GM12878 (cell line): ENCODE data around the gene ZBTB44. TPM values are rescaled to one million over a fixed set of nuclear protein-coding genes. Genes with fewer than 3 reads are reported as not detected.

ENCODE experiments used
- BCL11A ChIP-seq: IDR thresholded peaks from 2 replicates; pipeline ENCODE4 v1.6.1; 2011; ENCODE audit warnings: low read depth, low read length
- BMI1 ChIP-seq: fragments of 450-650 bp; IDR thresholded peaks from 2 replicates; pipeline ENCODE4 v1.6.1; 2016; ENCODE audit warnings: mild to moderate bottlenecking, moderate library complexity, borderline replicate concordance
- EED ChIP-seq: sonication (generic); IDR thresholded peaks from 2 replicates; pipeline ENCODE4 v1.6.1; 2016; ENCODE audit warnings: antibody characterized with exemption, low read depth
- EP300 ChIP-seq, 2 experiments: fragments of 150-350 bp in 1 of 2; IDR thresholded peaks; 2 replicates each; pipeline ENCODE4 v1.6.1; 2011 to 2012; ENCODE audit warnings: low read depth in 2 of 2, low read length in 2 of 2, borderline replicate concordance in 1 of 2, improper control_type of control experiment in 1 of 2, inconsistent platforms in 1 of 2; ENCODE audit not compliant: control insufficient read depth in 1 of 2
- ESRRA ChIP-seq: IDR thresholded peaks from 2 replicates; pipeline ENCODE4 v1.6.1; 2012; ENCODE audit warnings: mild to moderate bottlenecking, low read length, improper control_type of control experiment
- ETV6 ChIP-seq, 2 experiments: fragments of 450-650 bp in 1 of 2; IDR thresholded peaks in 1 of 2; conservative IDR thresholded peaks in 1 of 2; 2 replicates each; pipeline ENCODE4 v1.6.1; 2014; ENCODE audit warnings: antibody characterized with exemption in 1 of 2, borderline replicate concordance in 1 of 2, low read depth in 1 of 2, mild to moderate bottlenecking in 1 of 2, moderate library complexity in 1 of 2
- FOS ChIP-seq: IDR thresholded peaks from 3 replicates; pipeline ENCODE4 v1.6.1; 2011; ENCODE audit warnings: borderline replicate concordance; ENCODE audit not compliant: insufficient read length; ENCODE audit errors: extremely low read depth
- GABPA ChIP-seq: IDR thresholded peaks from 2 replicates; pipeline ENCODE4 v1.6.1; 2014; ENCODE audit warnings: antibody characterized with exemption, low read depth, mild to moderate bottlenecking, inconsistent platforms
- HCFC1 ChIP-seq: fragments of 150-350 bp; IDR thresholded peaks from 2 replicates; pipeline ENCODE4 v1.6.1; 2014; ENCODE audit warnings: low read length
- IKZF1 ChIP-seq: fragments of 450-650 bp; conservative IDR thresholded peaks from 2 replicates; pipeline ENCODE4 v1.6.1; 2017; ENCODE audit warnings: antibody characterized with exemption, mild to moderate bottlenecking
- IRF3 ChIP-seq: fragments of 450-650 bp; IDR thresholded peaks from 2 replicates; pipeline ENCODE4 v1.6.1; 2014; ENCODE audit warnings: mild to moderate bottlenecking
- JUND ChIP-seq: IDR thresholded peaks from 2 replicates; pipeline ENCODE4 v1.6.1; 2012; ENCODE audit warnings: low read depth, mild to moderate bottlenecking, low read length, improper control_type of control experiment, moderate library complexity
- LARP7 ChIP-seq: fragments of 450-650 bp; IDR thresholded peaks from 2 replicates; pipeline ENCODE4 v1.6.1; 2017; ENCODE audit warnings: mild to moderate bottlenecking
- MTA3 ChIP-seq: IDR thresholded peaks from 2 replicates; pipeline ENCODE4 v1.6.1; 2012; ENCODE audit warnings: low read length, inconsistent platforms, borderline replicate concordance
- MXI1 ChIP-seq: fragments of 150-350 bp; IDR thresholded peaks from 2 replicates; pipeline ENCODE4 v1.6.1; 2011; ENCODE audit warnings: low read depth, mild to moderate bottlenecking, inconsistent platforms, low read length, improper control_type of control experiment
- MYC ChIP-seq: IDR thresholded peaks from 2 replicates; pipeline ENCODE4 v1.6.1; 2011; ENCODE audit warnings: mild to moderate bottlenecking, low read length, moderate library complexity, inconsistent platforms; ENCODE audit not compliant: insufficient read depth, insufficient replicate concordance, insufficient read length, severe bottlenecking
- NFIC ChIP-seq: IDR thresholded peaks from 2 replicates; pipeline ENCODE4 v1.6.1; 2012; ENCODE audit warnings: low read depth, mild to moderate bottlenecking, inconsistent platforms, low read length, moderate library complexity
- NFXL1 ChIP-seq: fragments of 450-650 bp; IDR thresholded peaks from 2 replicates; pipeline ENCODE4 v1.6.1; 2017; ENCODE audit warnings: antibody characterized with exemption, mild to moderate bottlenecking, borderline replicate concordance
- NFYA ChIP-seq: IDR thresholded peaks from 2 replicates; pipeline ENCODE4 v1.6.1; 2011; ENCODE audit warnings: low read depth, mild to moderate bottlenecking, low read length, improper control_type of control experiment, borderline replicate concordance
- NR2C1 ChIP-seq: fragments of 450-650 bp; IDR thresholded peaks from 2 replicates; pipeline ENCODE4 v1.6.1; 2017; ENCODE audit warnings: antibody characterized with exemption, mild to moderate bottlenecking, moderate library complexity
- NR2F1 ChIP-seq: fragments of 450-650 bp; conservative IDR thresholded peaks from 2 replicates; pipeline ENCODE4 v1.6.1; 2017; ENCODE audit warnings: mild to moderate bottlenecking
- PAX5 ChIP-seq: IDR thresholded peaks from 2 replicates; pipeline ENCODE4 v1.6.1; 2011; ENCODE audit warnings: low read depth, low read length, borderline replicate concordance
- POLR2AphosphoS2 ChIP-seq: IDR thresholded peaks from 2 replicates; pipeline ENCODE4 v1.6.1; 2011; ENCODE audit warnings: low read depth, mild to moderate bottlenecking, low read length, improper control_type of control experiment, moderate library complexity
- POU2F2 ChIP-seq: IDR thresholded peaks from 3 replicates; pipeline ENCODE4 v1.6.1; 2011; ENCODE audit warnings: low read depth, mild to moderate bottlenecking, low read length, borderline replicate concordance
- RAD51 ChIP-seq: fragments of 450-650 bp; IDR thresholded peaks from 2 replicates; pipeline ENCODE4 v1.6.1; 2016; ENCODE audit warnings: moderate library complexity, mild to moderate bottlenecking, inconsistent platforms
- SMAD1 ChIP-seq: fragments of 450-650 bp; IDR thresholded peaks from 2 replicates; pipeline ENCODE4 v1.6.1; 2018; ENCODE audit warnings: mild to moderate bottlenecking, low read depth; ENCODE audit not compliant: partially characterized antibody
- SP1 ChIP-seq: IDR thresholded peaks from one replicate; pipeline ENCODE4 v1.6.1; 2011; ENCODE audit warnings: low read depth, low read length
- TAF1 ChIP-seq: IDR thresholded peaks from 2 replicates; pipeline ENCODE4 v1.6.1; 2011; ENCODE audit warnings: mild to moderate bottlenecking, low read depth, low read length, borderline replicate concordance
- polyA plus RNA-seq, 11 experiments: library from polyadenylated mRNA; depleted of rRNA in 4 of 11; unstranded in 6 of 11; stranded (reverse) in 5 of 11; fragments of >200 nt; fragmentation: Nextera tagmentation in 4 of 11; fragmentation: Illumina TruSeq in 1 of 11; extraction: Ambion mirVana in 4 of 11; extraction: Trizol in 1 of 11; gene quantifications; 1 replicate in 1 of 11; 2 replicates in 10 of 11; pipeline versions ENCODE4 v1.2.1 to v1.2.3, GENCODE V29; 2011 to 2016; ENCODE audit warnings: inconsistent platforms in 2 of 11, missing spikeins in 2 of 11, low read depth in 1 of 11
- total RNA-seq, 4 experiments: library from RNA; depleted of rRNA in 3 of 4; stranded (reverse); fragments of >200 nt in 3 of 4; fragmentation: Illumina TruSeq in 1 of 4; extraction: Trizol in 1 of 4; gene quantifications; 2 replicates each; pipeline versions ENCODE4 v1.2.1 to v1.2.3, GENCODE V29; 2013 to 2021
- TF ChIP-seq, protein P1 (sequence below): fragments of 450-650 bp; IDR thresholded peaks from 2 replicates; pipeline ENCODE4 v1.6.1; 2017; ENCODE audit warnings: borderline replicate concordance
- TF ChIP-seq, protein P2 (sequence below): fragments of 450-650 bp; IDR thresholded peaks from 2 replicates; pipeline ENCODE4 v1.6.1; 2017; ENCODE audit warnings: low read depth, mild to moderate bottlenecking, moderate library complexity

ZBTB44 gene
- total and polyA plus RNA-seq, 10 of the 15 experiments (the other 5 are each of a cell fraction or from before 2014, with no cell fraction given), result 2.8 to 38.2 (median 12.2) TPM

GRCh38 chr11:130269326-130269943, 45.3 kb downstream of the ZBTB44 start (continued):
- TF ChIP-seq POLR2AphosphoS2 (no peak), ETV6 (conservative IDR thresholded peaks at IDR 0.05 in 1 of 2, IDR thresholded peaks at IDR 0.05 in 1 of 2; ENCODE audit: borderline replicate concordance in 1 of 2, low read depth in 1 of 2) (no peak), HCFC1 (no peak), EED (no peak), NFXL1 (no peak), LARP7 (no peak), IKZF1 (peak; percentile 59), IRF3 (no peak), EP300 (IDR thresholded peaks at IDR 0.05; ENCODE audit: borderline replicate concordance in 1 of 2, control insufficient read depth in 1 of 2, low read depth in 2 of 2, low read length in 2 of 2) (peak in 1 of 2 experiments; percentile 74; a peak in 3 of 4 replicates), MXI1 (no peak), PAX5 (no peak), BMI1 (no peak), RAD51 (no peak), BCL11A (peak; percentile 53; the same call in 1 of the 2 replicates), GABPA (no peak), SP1 (no peak), SMAD1 (no peak), TAF1 (no peak), ESRRA (no peak), NR2F1 (no peak), MYC (no peak), JUND (no peak), NFIC (no peak), POU2F2 (no peak), NFYA (no peak), NR2C1 (no peak), FOS (no peak), MTA3 (no peak)
- TF ChIP-seq, protein P1, sequence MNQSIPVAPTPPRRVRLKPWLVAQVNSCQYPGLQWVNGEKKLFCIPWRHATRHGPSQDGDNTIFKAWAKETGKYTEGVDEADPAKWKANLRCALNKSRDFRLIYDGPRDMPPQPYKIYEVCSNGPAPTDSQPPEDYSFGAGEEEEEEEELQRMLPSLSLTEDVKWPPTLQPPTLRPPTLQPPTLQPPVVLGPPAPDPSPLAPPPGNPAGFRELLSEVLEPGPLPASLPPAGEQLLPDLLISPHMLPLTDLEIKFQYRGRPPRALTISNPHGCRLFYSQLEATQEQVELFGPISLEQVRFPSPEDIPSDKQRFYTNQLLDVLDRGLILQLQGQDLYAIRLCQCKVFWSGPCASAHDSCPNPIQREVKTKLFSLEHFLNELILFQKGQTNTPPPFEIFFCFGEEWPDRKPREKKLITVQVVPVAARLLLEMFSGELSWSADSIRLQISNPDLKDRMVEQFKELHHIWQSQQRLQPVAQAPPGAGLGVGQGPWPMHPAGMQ, result no peak
- TF ChIP-seq, protein P2, sequence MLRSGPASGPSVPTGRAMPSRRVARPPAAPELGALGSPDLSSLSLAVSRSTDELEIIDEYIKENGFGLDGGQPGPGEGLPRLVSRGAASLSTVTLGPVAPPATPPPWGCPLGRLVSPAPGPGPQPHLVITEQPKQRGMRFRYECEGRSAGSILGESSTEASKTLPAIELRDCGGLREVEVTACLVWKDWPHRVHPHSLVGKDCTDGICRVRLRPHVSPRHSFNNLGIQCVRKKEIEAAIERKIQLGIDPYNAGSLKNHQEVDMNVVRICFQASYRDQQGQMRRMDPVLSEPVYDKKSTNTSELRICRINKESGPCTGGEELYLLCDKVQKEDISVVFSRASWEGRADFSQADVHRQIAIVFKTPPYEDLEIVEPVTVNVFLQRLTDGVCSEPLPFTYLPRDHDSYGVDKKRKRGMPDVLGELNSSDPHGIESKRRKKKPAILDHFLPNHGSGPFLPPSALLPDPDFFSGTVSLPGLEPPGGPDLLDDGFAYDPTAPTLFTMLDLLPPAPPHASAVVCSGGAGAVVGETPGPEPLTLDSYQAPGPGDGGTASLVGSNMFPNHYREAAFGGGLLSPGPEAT, result peak; percentile 55
